GM23338 (cell line): ENCODE data around the gene TMEM208. TPM values are rescaled to one million over a fixed set of nuclear protein-coding genes. Genes with fewer than 3 reads are reported as not detected.

Source experiments
- ATAC-seq: fragments of 200-7000 bp; cut with Tn5 transposase; 3 replicates; pipeline ENCODE4 v1.9.1; 2020
- DNase-seq: peaks from one replicate; pipeline ENCODE4 v3.0.0-alpha.2; 2015; ENCODE audit warnings: low spot score
- H2AFZ ChIP-seq: fragments of 200-600 bp; sonication (generic); 2 replicates; pipeline ENCODE4 v1.8.0; 2016; ENCODE audit warnings: antibody characterized with exemption, mild to moderate bottlenecking, moderate library complexity
- H3F3A ChIP-seq: fragments of 200-600 bp; sonication (generic); replicated peaks from 2 replicates; pipeline ENCODE4 v1.8.0; 2017; ENCODE audit warnings: antibody characterized with exemption, mixed run types, low read depth
- H3K27ac ChIP-seq: fragments of 200-600 bp; sonication (generic); 2 replicates; pipeline ENCODE4 v1.6.1; 2016; ENCODE audit warnings: low read depth
- H3K27me3 ChIP-seq: fragments of 200-600 bp; sonication (generic); 2 replicates; pipeline ENCODE4 v1.8.0; 2016; ENCODE audit warnings: mild to moderate bottlenecking, mixed run types, moderate library complexity; ENCODE audit not compliant: insufficient read depth
- H3K36me3 ChIP-seq: fragments of 200-600 bp; sonication (generic); 2 replicates; pipeline ENCODE4 v1.8.0; 2016; ENCODE audit warnings: mild to moderate bottlenecking; ENCODE audit not compliant: insufficient read depth
- H3K4me1 ChIP-seq: fragments of 200-600 bp; sonication (generic); 2 replicates; pipeline ENCODE4 v1.8.0; 2016; ENCODE audit warnings: mild to moderate bottlenecking, moderate library complexity; ENCODE audit not compliant: insufficient read depth
- H3K4me2 ChIP-seq: fragments of 200-600 bp; sonication (generic); 2 replicates; pipeline ENCODE4 v1.7.1; 2017; ENCODE audit warnings: mixed run types
- H3K4me3 ChIP-seq: fragments of 200-600 bp; sonication (generic); 2 replicates; pipeline ENCODE4 v1.6.1; 2016; ENCODE audit warnings: mixed run types
- H3K79me2 ChIP-seq: fragments of 200-600 bp; sonication (generic); replicated peaks from 2 replicates; pipeline ENCODE4 v1.8.0; 2017; ENCODE audit warnings: mild to moderate bottlenecking; ENCODE audit not compliant: insufficient read depth
- H3K9me2 ChIP-seq: fragments of 200-600 bp; sonication (generic); 2 replicates; pipeline ENCODE4 v1.8.0; 2017; ENCODE audit not compliant: insufficient read depth
- H4K20me1 ChIP-seq: fragments of 200-600 bp; sonication (generic); replicated peaks from 2 replicates; pipeline ENCODE4 v1.8.0; 2017; ENCODE audit warnings: mild to moderate bottlenecking; ENCODE audit not compliant: insufficient read depth
- H3K27ac Mint-ChIP-seq: 2 replicates; pipeline ENCODE4 v1.8.0; 2020; ENCODE audit warnings: inconsistent platforms, mild to moderate bottlenecking, moderate library complexity, mixed read lengths
- H3K27me3 Mint-ChIP-seq: 3 replicates; pipeline ENCODE4 v1.8.0; 2022; ENCODE audit warnings: low read depth, mild to moderate bottlenecking, moderate library complexity, mixed read lengths, inconsistent platforms; ENCODE audit not compliant: insufficient read depth, poor library complexity
- H3K36me3 Mint-ChIP-seq: 3 replicates; pipeline ENCODE4 v1.8.0; 2021; ENCODE audit warnings: low read depth, mild to moderate bottlenecking, inconsistent platforms, moderate library complexity, mixed read lengths
- H3K4me1 Mint-ChIP-seq: 3 replicates; pipeline ENCODE4 v1.8.0; 2020; ENCODE audit warnings: mild to moderate bottlenecking, inconsistent platforms, mixed read lengths
- H3K4me3 Mint-ChIP-seq: 3 replicates; pipeline ENCODE4 v1.8.0; 2021; ENCODE audit warnings: moderate library complexity, mild to moderate bottlenecking, inconsistent platforms, mixed read lengths
- H3K9me3 Mint-ChIP-seq: 3 replicates; pipeline ENCODE4 v1.8.0; 2020; ENCODE audit warnings: moderate library complexity, mild to moderate bottlenecking, inconsistent platforms, mixed read lengths
- CREB1 ChIP-seq: fragments of 250-450 bp; sonication (Bioruptor Pico); IDR thresholded peaks from 2 replicates; pipeline ENCODE4 v1.5.0; 2020; ENCODE audit warnings: low read depth, mild to moderate bottlenecking, moderate library complexity
- CTCF ChIP-seq, 2 experiments: fragments of 200-600 bp in 1 of 2; sonication (generic) in 1 of 2; conservative IDR thresholded peaks; 2 replicates each; pipeline versions ENCODE4 v1.5.1 to v1.6.1; 2016 to 2017; ENCODE audit warnings: antibody characterized with exemption in 2 of 2, low read depth in 2 of 2, mild to moderate bottlenecking in 2 of 2, moderate library complexity in 1 of 2
- ETS1 ChIP-seq: IDR thresholded peaks from 2 replicates; pipeline ENCODE4 v1.6.1; 2016; ENCODE audit warnings: antibody characterized with exemption
- EZH2 ChIP-seq: fragments of 200-600 bp; sonication (generic); IDR thresholded peaks from one replicate; pipeline ENCODE4 v1.8.0; 2017; ENCODE audit warnings: antibody characterized with exemption, mild to moderate bottlenecking, low read depth; ENCODE audit not compliant: unreplicated experiment
- EZH2phosphoT487 ChIP-seq: fragments of 200-600 bp; sonication (generic); IDR thresholded peaks from one replicate; pipeline ENCODE4 v1.8.1; 2018; ENCODE audit warnings: antibody characterized with exemption; ENCODE audit not compliant: unreplicated experiment
- JUNB ChIP-seq: IDR thresholded peaks from one replicate; pipeline ENCODE4 v1.6.1; 2016; ENCODE audit warnings: antibody characterized with exemption; ENCODE audit not compliant: unreplicated experiment
- NANOG ChIP-seq: IDR thresholded peaks from 2 replicates; pipeline ENCODE4 v1.6.1; 2016; ENCODE audit warnings: antibody characterized with exemption, borderline replicate concordance
- POLR2AphosphoS5 ChIP-seq: IDR thresholded peaks from 2 replicates; pipeline ENCODE4 v1.6.1; 2016; ENCODE audit warnings: antibody characterized with exemption, low read depth
- REST ChIP-seq: IDR thresholded peaks from one replicate; pipeline ENCODE4 v1.6.1; 2018; ENCODE audit warnings: antibody characterized with exemption; ENCODE audit not compliant: unreplicated experiment
- STAT1 ChIP-seq: IDR thresholded peaks from one replicate; pipeline ENCODE4 v1.6.1; 2016; ENCODE audit warnings: antibody characterized with exemption; ENCODE audit not compliant: unreplicated experiment
- ZNF114 ChIP-seq: fragments of 250-450 bp; sonication (Bioruptor Pico); IDR thresholded peaks from 2 replicates; pipeline ENCODE4 v1.5.0; 2020; ENCODE audit warnings: mild to moderate bottlenecking, moderate library complexity
- ZNF331 ChIP-seq: fragments of 250-450 bp; sonication (Bioruptor Pico); IDR thresholded peaks from 2 replicates; pipeline ENCODE4 v1.5.0; 2020; ENCODE audit warnings: low read depth, mild to moderate bottlenecking, moderate library complexity
- ZNF462 ChIP-seq: fragments of 250-450 bp; sonication (Bioruptor Pico); IDR thresholded peaks from 2 replicates; pipeline ENCODE4 v1.5.0; 2020; ENCODE audit warnings: mild to moderate bottlenecking, moderate library complexity
- polyA plus RNA-seq: library from polyadenylated mRNA; unstranded; fragments of >200 nt; fragmentation: Nextera tagmentation; extraction: Ambion mirVana; gene quantifications from 2 replicates; pipeline ENCODE4 v1.2.1, GENCODE V29; 2016
- total RNA-seq: library from RNA; depleted of rRNA; stranded (reverse); fragments of >200 nt; shearing (Covaris generic); gene quantifications from 2 replicates; pipeline ENCODE4 v1.2.3, GENCODE V29; 2014

TMEM208 gene
- total and polyA plus RNA-seq, 2 experiments from 2014 or later: 23.2 to 82.3 TPM

- no peak overlapping the region for H3K27ac ChIP-seq
- Mint-ChIP-seq H3K27ac (no peak overlapping the region), H3K27me3 (peaks cover 15% of the 10 kb centered on the region), H3K36me3 (no peaks in the 10 kb centered on the region), H3K4me1 (peaks cover 2% of the 10 kb centered on the region; the same call in 2 of the 3 replicates), H3K4me3 (no peak overlapping the region; the same call in 2 of the 3 replicates), H3K9me3 (no peaks in the 10 kb centered on the region)
- H4K20me1 ChIP-seq: no peaks in the 10 kb centered on the region; the same call in 1 of the 2 replicates
- H3K4me1 ChIP-seq: no peaks in the 10 kb centered on the region
- H3K9me2 ChIP-seq: no peaks in the 10 kb centered on the region
- H3K27me3 ChIP-seq: no peaks in the 10 kb centered on the region
- DNase-seq: no peak
- TF ChIP-seq NANOG: no peak
- no peak for TF ChIP-seq REST
- TF ChIP-seq STAT1: no peak
- no peak for TF ChIP-seq ZNF114
- no peak for TF ChIP-seq EZH2
- TF ChIP-seq EZH2phosphoT487: no peak
- no peak for TF ChIP-seq JUNB
- no peak for TF ChIP-seq CTCF (conservative IDR thresholded peaks at IDR 0.05; ENCODE audit: low read depth in 2 of 2)
- TF ChIP-seq POLR2AphosphoS5: no peak
- no peak for TF ChIP-seq ETS1
- no peak for TF ChIP-seq ZNF462 (CRISPR knock-in tag)
- no peak for TF ChIP-seq CREB1
- no peak for TF ChIP-seq ZNF331
- no peaks in the 10 kb centered on the region for H3K36me3 ChIP-seq
- peak; percentile 65 for ATAC-seq
- no peaks in the 10 kb centered on the region for H3K79me2 ChIP-seq
- no peak overlapping the region for H3K4me3 ChIP-seq
- no peak overlapping the region for H2AFZ ChIP-seq
- no peak overlapping the region for H3K4me2 ChIP-seq
- H3F3A ChIP-seq: no peaks in the 10 kb centered on the region
These were observed 11.2 kb upstream of the TMEM208 start for GRCh38 chr16:67215706-67216105.
